Upper lobe of left lung (tissue), 4 donors: ENCODE measurements around the gene SRC.

Source experiments
- CTCF ChIP-seq, 6 experiments: fragments of 450-650 bp in 4 of 6; fragments of 200-600 bp in 2 of 6; sonication (generic) in 2 of 6; IDR thresholded peaks; one replicate each; pipeline ENCODE4 v1.5.1; 2016 to 2019; ENCODE audit warnings: antibody characterized with exemption in 6 of 6
- EP300 ChIP-seq, 4 donors: sonication (generic); formaldehyde crosslinking; IDR thresholded peaks; one replicate each; pipeline ENCODE4 v1.5.1; 2017; ENCODE audit warnings: antibody characterized with exemption in 4 of 4, control low read depth in 2 of 4
- POLR2A ChIP-seq, 4 donors: fragments of 450-650 bp; IDR thresholded peaks; one replicate each; pipeline ENCODE4 v1.5.1; 2016 to 2017; ENCODE audit warnings: antibody characterized with exemption in 4 of 4, mild to moderate bottlenecking in 2 of 4
- POLR2AphosphoS5 ChIP-seq, 2 donors: sonication (generic); formaldehyde crosslinking; IDR thresholded peaks; one replicate each; pipeline ENCODE4 v1.5.1; 2017; ENCODE audit warnings: antibody characterized with exemption in 2 of 2

- TF ChIP-seq EP300 (IDR thresholded peaks at IDR 0.05) = no peak
- TF ChIP-seq POLR2AphosphoS5 (IDR thresholded peaks at IDR 0.05) = no peak
- no peak for TF ChIP-seq CTCF (IDR thresholded peaks at IDR 0.05)
- TF ChIP-seq POLR2A (IDR thresholded peaks at IDR 0.05) = no peak
Observed at GRCh38 chr20:37336369-37337207, 9.4 kb upstream of the SRC start.
